HG03060 (cell line): ENCODE results near the gene NUPR1.
"Not testable (repeated sequence)": the region's sequence is repeated elsewhere in the genome, so short reads cannot be mapped to it uniquely, and the experiment has no call there.

Experiments
- ATAC-seq: cut with Tn5 transposase; IDR thresholded peaks from one replicate; pipeline ENCODE4 v1.9.1; 2021; ENCODE audit warnings: low read depth, moderate number of reproducible peaks; ENCODE audit not compliant: unreplicated experiment

Gene NUPR1

GRCh38 chr16:28538733-28539596, at the start of gene NUPR1:
Gene NUPR1 (minus strand): TSS chr16:28538974. CDS start chr16:28538907, 67 bp downstream.
- no peak for ATAC-seq

GRCh38 chr16:28587386-28587785, 48.6 kb upstream of the NUPR1 start:
- ATAC-seq: no peak

- no peak for ATAC-seq
Observed at GRCh38 chr16:28586466-28586865, 47.7 kb upstream of the NUPR1 start.

GRCh38 chr16:28585674-28586073, 46.9 kb upstream of the NUPR1 start:
- no peak for ATAC-seq

GRCh38 chr16:28580726-28581315, 42.0 kb upstream of the NUPR1 start:
- ATAC-seq: no peak

- ATAC-seq: no peak
Observed at GRCh38 chr16:28575446-28576109, 36.8 kb upstream of the NUPR1 start.

- no peak for ATAC-seq
Observed at GRCh38 chr16:28574925-28575324, 36.2 kb upstream of the NUPR1 start.

- no peak for ATAC-seq
Observed at GRCh38 chr16:28573738-28574718, 35.3 kb upstream of the NUPR1 start.

- ATAC-seq: no peak
Observed at GRCh38 chr16:28572696-28573510, 34.1 kb upstream of the NUPR1 start.

- ATAC-seq: no peak
Observed at GRCh38 chr16:28569968-28570752, 31.4 kb upstream of the NUPR1 start.

- ATAC-seq: no peak
Observed at GRCh38 chr16:28569021-28569420, 30.2 kb upstream of the NUPR1 start.

- ATAC-seq: no peak
Observed at GRCh38 chr16:28567292-28567691, 28.5 kb upstream of the NUPR1 start.

- not testable (repeated sequence) for ATAC-seq
Observed at GRCh38 chr16:28566233-28566925, 27.6 kb upstream of the NUPR1 start.

GRCh38 chr16:28563218-28563617, 24.4 kb upstream of the NUPR1 start:
- no peak for ATAC-seq

- ATAC-seq: no peak
Observed at GRCh38 chr16:28562199-28562598, 23.4 kb upstream of the NUPR1 start.

GRCh38 chr16:28561557-28562187, 22.9 kb upstream of the NUPR1 start:
- ATAC-seq: no peak

GRCh38 chr16:28558456-28558855, 19.7 kb upstream of the NUPR1 start:
- ATAC-seq: no peak

GRCh38 chr16:28556914-28557320, 18.1 kb upstream of the NUPR1 start:
- ATAC-seq: no peak
